ENCODE measurements around the gene MTHFR.

MTHFR gene

GRCh38 chr1:11752359-11753088 lies 53.2 kb downstream of the MTHFR start:
- FAIRE-seq: no peak

- no peak for FAIRE-seq
Measured at GRCh38 chr1:11751087-11751486, 54.7 kb downstream of the MTHFR start.

- no peak for FAIRE-seq
Measured at GRCh38 chr1:11749996-11750395, 55.8 kb downstream of the MTHFR start.

GRCh38 chr1:11749203-11749689 lies 56.5 kb downstream of the MTHFR start:
- FAIRE-seq: no peak

- no peak for FAIRE-seq
Measured at GRCh38 chr1:11748294-11749202, 57.2 kb downstream of the MTHFR start.

GRCh38 chr1:11746795-11747487 lies 58.8 kb downstream of the MTHFR start:
- FAIRE-seq: no peak

GRCh38 chr1:11746092-11746491 lies 59.7 kb downstream of the MTHFR start:
- FAIRE-seq: no peak

GRCh38 chr1:11744287-11744686 lies 61.5 kb downstream of the MTHFR start:
- no peak for FAIRE-seq

- FAIRE-seq: no peak
Measured at GRCh38 chr1:11741919-11742558, 63.7 kb downstream of the MTHFR start.

GRCh38 chr1:11741482-11741881 lies 64.3 kb downstream of the MTHFR start:
- FAIRE-seq: no peak

- no peak for FAIRE-seq
Measured at GRCh38 chr1:11740258-11741192, 65.2 kb downstream of the MTHFR start.

GRCh38 chr1:11738783-11739182 lies 67.0 kb downstream of the MTHFR start:
- FAIRE-seq: no peak

- FAIRE-seq: no peak
Measured at GRCh38 chr1:11738096-11738495, 67.7 kb downstream of the MTHFR start.

- FAIRE-seq: no peak
Measured at GRCh38 chr1:11736746-11737639, 68.8 kb downstream of the MTHFR start.

GRCh38 chr1:11735854-11736745 lies 69.7 kb downstream of the MTHFR start, which contains the start of gene AGTRAP:
TSS of gene AGTRAP (plus strand) at chr1:11736136. CDS start at chr1:11736209, 73 bp downstream.
- FAIRE-seq: no peak

All from TTC549 (cell line).